Ectodermal cell (in vitro differentiated cells): ENCODE measurements around the gene CPAMD8.
"Not testable (repeated sequence)": the region's sequence is repeated elsewhere in the genome, so short reads cannot be mapped to it uniquely, and the experiment has no call there.

Experiments used
- H3K27ac ChIP-seq: 2 replicates; pipeline ENCODE4 v1.7.0; 2013; ENCODE audit warnings: mild to moderate bottlenecking, low read depth, low read length; ENCODE audit not compliant: insufficient read depth, poor library complexity, severe bottlenecking
- H3K27me3 ChIP-seq: 2 replicates; pipeline ENCODE4 v1.7.0; 2013; ENCODE audit warnings: mild to moderate bottlenecking, low read length; ENCODE audit not compliant: insufficient read depth, control insufficient read depth, poor library complexity, severe bottlenecking
- H3K36me3 ChIP-seq: one replicate; pipeline ENCODE4 v1.7.0; 2013; ENCODE audit warnings: low read length; ENCODE audit not compliant: control insufficient read depth, insufficient read depth
- H3K4me1 ChIP-seq: one replicate; pipeline ENCODE4 v1.7.0; 2013; ENCODE audit warnings: low read length; ENCODE audit not compliant: control insufficient read depth, insufficient read depth
- H3K4me3 ChIP-seq: 2 replicates; pipeline ENCODE4 v1.7.0; 2013; ENCODE audit warnings: low read depth, low read length, control low read depth; ENCODE audit not compliant: insufficient read depth
- H3K9me3 ChIP-seq: 2 replicates; pipeline ENCODE4 v1.7.0; 2013; ENCODE audit warnings: mild to moderate bottlenecking, low read length, moderate library complexity; ENCODE audit not compliant: control insufficient read depth
- WGBS, 2 experiments: methylation state at CpG; one replicate each; pipeline ENCODE4 v1.1.7; 2013; ENCODE audit warnings: missing lambda C conversion rate in 2 of 2; 5-methylcytosine and 5-hydroxymethylcytosine counted together

Gene CPAMD8

GRCh38 chr19:16878181-16878965 is 148.2 kb downstream of the CPAMD8 start:
- H3K27me3 ChIP-seq = no peaks in the 10 kb centered on the region
- no peaks in the 10 kb centered on the region for H3K4me1 ChIP-seq
- peaks cover 43% of the 10 kb centered on the region for H3K36me3 ChIP-seq
- no peak overlapping the region for H3K4me3 ChIP-seq
- no peaks in the 10 kb centered on the region for H3K9me3 ChIP-seq
- no peak overlapping the region for H3K27ac ChIP-seq
- WGBS, 2 experiments = 96% methylated on average over 55 of the region's 55 CpGs

GRCh38 chr19:16877581-16877980 is 149.0 kb downstream of the CPAMD8 start:
- 86% methylated on average over 11 of the region's 11 CpGs for WGBS, 2 experiments
- Histone ChIP-seq H3K27me3 (no peaks in the 10 kb centered on the region), H3K4me1 (no peaks in the 10 kb centered on the region), H3K4me3 (no peak overlapping the region), H3K27ac (no peak overlapping the region), H3K36me3 (peaks cover 49% of the 10 kb centered on the region), H3K9me3 (no peaks in the 10 kb centered on the region)

- no peaks in the 10 kb centered on the region for H3K9me3 ChIP-seq
- no peaks in the 10 kb centered on the region for H3K27me3 ChIP-seq
- no peak overlapping the region for H3K4me3 ChIP-seq
- H3K4me1 ChIP-seq = no peaks in the 10 kb centered on the region
- peaks cover 52% of the 10 kb centered on the region for H3K36me3 ChIP-seq
- no peak overlapping the region for H3K27ac ChIP-seq
- 95 to 96% methylated on average over 12 of the region's 12 CpGs for WGBS, 2 experiments
Observed at GRCh38 chr19:16876904-16877361, 149.7 kb downstream of the CPAMD8 start.

- no peaks in the 10 kb centered on the region for H3K9me3 ChIP-seq
- WGBS, 2 experiments = 96% methylated on average over 39 of the region's 39 CpGs
- H3K4me3 ChIP-seq = no peak overlapping the region
- no peaks in the 10 kb centered on the region for H3K4me1 ChIP-seq
- H3K27ac ChIP-seq = peak overlapping the region; percentile 44
- no peaks in the 10 kb centered on the region for H3K27me3 ChIP-seq
- H3K36me3 ChIP-seq = peaks cover 61% of the 10 kb centered on the region
Observed at GRCh38 chr19:16875584-16876555, 150.7 kb downstream of the CPAMD8 start.

- Histone ChIP-seq H3K36me3 (peaks cover 57% of the 10 kb centered on the region), H3K27ac (peak overlapping the region; percentile 56)
- H3K9me3 ChIP-seq, H3K27me3 ChIP-seq, H3K4me3 ChIP-seq, H3K4me1 ChIP-seq: not testable (repeated sequence)
Observed at GRCh38 chr19:16874978-16875299, 151.7 kb downstream of the CPAMD8 start.

GRCh38 chr19:16874250-16874977 is 152.2 kb downstream of the CPAMD8 start:
- 94 to 95% methylated on average over 1 of the region's 1 CpG for WGBS, 2 experiments
- Histone ChIP-seq H3K4me1 (no peaks in the 10 kb centered on the region), H3K4me3 (no peak overlapping the region), H3K9me3 (no peaks in the 10 kb centered on the region), H3K27ac (peak overlapping the region; percentile 56), H3K36me3 (peaks cover 52% of the 10 kb centered on the region), H3K27me3 (no peaks in the 10 kb centered on the region)

- peaks cover 45% of the 10 kb centered on the region for H3K36me3 ChIP-seq
- H3K4me1 ChIP-seq = no peaks in the 10 kb centered on the region
Observed at GRCh38 chr19:16873594-16873993, 153.0 kb downstream of the CPAMD8 start.

GRCh38 chr19:16872728-16873127 is 153.9 kb downstream of the CPAMD8 start:
- H3K4me3 ChIP-seq = no peak overlapping the region
- H3K4me1 ChIP-seq = no peaks in the 10 kb centered on the region
- 97% methylated on average over 21 of the region's 21 CpGs for WGBS, 2 experiments
- H3K36me3 ChIP-seq = peaks cover 44% of the 10 kb centered on the region
- no peak overlapping the region for H3K27ac ChIP-seq
- no peaks in the 10 kb centered on the region for H3K27me3 ChIP-seq
- H3K9me3 ChIP-seq = no peaks in the 10 kb centered on the region

More at GRCh38 chr19:16873594-16873993, 153.0 kb downstream of the CPAMD8 start:
- no peaks in the 10 kb centered on the region for H3K27me3 ChIP-seq
- H3K9me3 ChIP-seq = no peaks in the 10 kb centered on the region
- no peak overlapping the region for H3K27ac ChIP-seq
- WGBS, 2 experiments = 93 to 99% methylated on average over 3 of the region's 3 CpGs
- no peak overlapping the region for H3K4me3 ChIP-seq

- Histone ChIP-seq H3K27me3 (no peaks in the 10 kb centered on the region), H3K4me3 (no peak overlapping the region), H3K9me3 (no peaks in the 10 kb centered on the region), H3K4me1 (no peaks in the 10 kb centered on the region), H3K36me3 (peaks cover 45% of the 10 kb centered on the region), H3K27ac (no peak overlapping the region)
- WGBS, 2 experiments = 96 to 98% methylated on average over 7 of the region's 7 CpGs
Observed at GRCh38 chr19:16871871-16872270, 154.7 kb downstream of the CPAMD8 start.
